HepG2 (cell line): Measurements from ENCODE around the gene SFI1. TPM values are rescaled to one million over a fixed set of nuclear protein-coding genes. Genes with fewer than 3 reads are reported as not detected.
A peak's percentile ranks its signal among the peaks of the same experiment; 100 is the strongest.

ENCODE experiments used
- CEBPB ChIP-seq: IDR thresholded peaks from 2 replicates; pipeline ENCODE4 v1.6.1; 2011; ENCODE audit warnings: low read depth, low read length, improper control_type of control experiment, borderline replicate concordance
- FOSL1 ChIP-seq: sonication (generic); formaldehyde crosslinking; IDR thresholded peaks from 2 replicates; pipeline ENCODE4 v1.9.0; 2021; ENCODE audit warnings: missing genetic modification reagents, borderline replicate concordance
- HDAC2 ChIP-seq: sonication (generic); formaldehyde crosslinking; IDR thresholded peaks from 2 replicates; pipeline ENCODE4 v1.4.0; 2020; ENCODE audit warnings: missing genetic modification reagents
- MEF2D ChIP-seq: sonication (generic); formaldehyde crosslinking; IDR thresholded peaks from 2 replicates; pipeline ENCODE4 v1.5.1; 2020; ENCODE audit warnings: mild to moderate bottlenecking, missing genetic modification reagents
- NFIC ChIP-seq: IDR thresholded peaks from 2 replicates; pipeline ENCODE4 v1.6.1; 2012; ENCODE audit warnings: mild to moderate bottlenecking, low read length, inconsistent platforms
- PHF20 ChIP-seq: sonication (generic); formaldehyde crosslinking; IDR thresholded peaks from 2 replicates; pipeline ENCODE4 v1.5.0; 2020; ENCODE audit warnings: mild to moderate bottlenecking, missing genetic modification reagents
- PHF8 ChIP-seq: sonication (generic); formaldehyde crosslinking; IDR thresholded peaks from 2 replicates; pipeline ENCODE4 v1.5.0; 2020; ENCODE audit warnings: missing genetic modification reagents
- POLR2AphosphoS5 ChIP-seq: IDR thresholded peaks from 2 replicates; pipeline ENCODE4 v1.6.1; 2012; ENCODE audit warnings: low read depth, low read length
- RBAK ChIP-seq: sonication (generic); formaldehyde crosslinking; IDR thresholded peaks from 2 replicates; pipeline ENCODE4 v1.5.1; 2020; ENCODE audit warnings: mild to moderate bottlenecking, missing genetic modification reagents
- SALL1 ChIP-seq: sonication (generic); formaldehyde crosslinking; IDR thresholded peaks from 2 replicates; pipeline ENCODE4 v1.8.0; 2022; ENCODE audit warnings: mild to moderate bottlenecking, missing genetic modification reagents
- STAG1 ChIP-seq: sonication (generic); formaldehyde crosslinking; IDR thresholded peaks from 2 replicates; pipeline ENCODE4 v1.4.0; 2020; ENCODE audit warnings: missing genetic modification reagents
- YY1 ChIP-seq: IDR thresholded peaks from 2 replicates; pipeline ENCODE4 v1.6.1; 2011; ENCODE audit warnings: low read length, low read depth, moderate library complexity, mild to moderate bottlenecking; ENCODE audit not compliant: insufficient read depth, insufficient replicate concordance
- ZMYM3 ChIP-seq: sonication (generic); formaldehyde crosslinking; IDR thresholded peaks from 2 replicates; pipeline ENCODE4 v1.5.1; 2020; ENCODE audit warnings: mild to moderate bottlenecking, missing genetic modification reagents
- ZNF709 ChIP-seq: sonication (generic); formaldehyde crosslinking; IDR thresholded peaks from 2 replicates; pipeline ENCODE4 v1.5.0; 2020; ENCODE audit warnings: mild to moderate bottlenecking, missing genetic modification reagents
- ZNF746 ChIP-seq: sonication (generic); formaldehyde crosslinking; IDR thresholded peaks from 2 replicates; pipeline ENCODE4 v1.8.0; 2022; ENCODE audit warnings: mild to moderate bottlenecking, missing genetic modification reagents
- polyA plus RNA-seq, 8 experiments: library from polyadenylated mRNA; depleted of rRNA in 3 of 8; stranded (reverse) in 7 of 8; unstranded in 1 of 8; fragments of >200 nt; fragmentation: Illumina TruSeq in 4 of 8; extraction: Trizol in 4 of 8; gene quantifications; 2 replicates each; pipeline versions ENCODE4 v1.2.1 to v1.2.3, GENCODE V29; 2011 to 2016; ENCODE audit warnings: low read depth in 4 of 8, missing spikeins in 1 of 8, mixed read lengths in 1 of 8; ENCODE audit not compliant: insufficient read depth in 1 of 8
- total RNA-seq, 5 experiments: library from RNA; depleted of rRNA; stranded (reverse); fragments of >200 nt; fragmentation: Illumina TruSeq; extraction: Trizol; gene quantifications; 2 replicates each; pipeline ENCODE4 v1.2.3, GENCODE V29; 2016; ENCODE audit warnings: low read depth in 1 of 5
- TF ChIP-seq, protein P1 (sequence below): IDR thresholded peaks from 2 replicates; pipeline ENCODE4 v1.6.1; 2016; ENCODE audit warnings: missing genetic modification reagents, missing compliant biosample characterization
- TF ChIP-seq, protein P2 (sequence below): sonication (generic); formaldehyde crosslinking; conservative IDR thresholded peaks from 2 replicates; pipeline ENCODE4 v1.4.0; 2020; ENCODE audit warnings: mild to moderate bottlenecking, missing genetic modification reagents, moderate library complexity
- TF ChIP-seq, protein P3 (sequence below): sonication (generic); formaldehyde crosslinking; IDR thresholded peaks from 2 replicates; pipeline ENCODE4 v1.4.0; 2020; ENCODE audit warnings: missing genetic modification reagents, mild to moderate bottlenecking, borderline replicate concordance
- TF ChIP-seq, protein P4 (sequence below): sonication (generic); formaldehyde crosslinking; IDR thresholded peaks from 2 replicates; pipeline ENCODE4 v1.5.0; 2020; ENCODE audit warnings: mild to moderate bottlenecking, missing genetic modification reagents, moderate library complexity
- TF ChIP-seq, protein P5 (sequence below): sonication (generic); formaldehyde crosslinking; IDR thresholded peaks from 2 replicates; pipeline ENCODE4 v1.5.0; 2020; ENCODE audit warnings: missing genetic modification reagents
- TF ChIP-seq, protein P6 (sequence below): sonication (generic); formaldehyde crosslinking; IDR thresholded peaks from 2 replicates; pipeline ENCODE4 v1.8.1; 2023; ENCODE audit warnings: missing genetic modification reagents, mild to moderate bottlenecking, borderline replicate concordance

The SFI1 gene
- total and polyA plus RNA-seq, 2 of the 13 experiments (the other 11 are each of a cell fraction or from before 2014, with no cell fraction given): 20.5 to 40.1 TPM

DNA sequence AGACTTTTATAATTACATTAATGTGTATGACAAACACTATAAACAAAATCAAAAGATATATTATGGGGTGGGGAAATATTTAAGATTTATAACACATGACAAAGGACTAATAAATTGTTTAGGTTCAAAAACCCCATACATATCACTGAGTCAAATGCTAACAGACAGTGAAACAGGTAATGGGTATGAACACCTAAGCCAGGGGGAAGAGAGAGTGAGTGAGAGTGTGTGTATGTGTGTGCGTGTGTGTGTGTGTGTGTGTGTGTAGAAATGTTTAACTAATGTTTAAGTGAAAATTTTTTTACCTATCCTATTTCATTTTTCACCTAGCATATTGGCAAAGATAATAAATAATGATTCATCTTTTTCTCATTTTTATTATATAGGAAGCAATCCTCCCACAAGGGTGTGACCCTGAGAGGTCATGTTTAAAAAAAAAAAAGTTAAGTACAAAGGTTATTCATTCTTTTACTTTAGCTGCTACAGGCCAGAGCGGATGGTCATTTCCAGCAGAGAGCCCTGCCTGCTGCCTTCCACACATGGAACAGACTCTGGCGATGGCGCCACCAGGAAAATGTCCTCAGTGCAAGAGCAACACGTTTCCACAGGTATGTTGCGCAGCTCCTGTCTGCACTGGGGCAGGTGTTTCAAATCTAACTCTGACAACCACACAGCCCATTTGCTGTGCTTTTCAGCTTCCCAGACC lies 92.8 kb downstream of the SFI1 start (continued):
- TF ChIP-seq, protein P1, sequence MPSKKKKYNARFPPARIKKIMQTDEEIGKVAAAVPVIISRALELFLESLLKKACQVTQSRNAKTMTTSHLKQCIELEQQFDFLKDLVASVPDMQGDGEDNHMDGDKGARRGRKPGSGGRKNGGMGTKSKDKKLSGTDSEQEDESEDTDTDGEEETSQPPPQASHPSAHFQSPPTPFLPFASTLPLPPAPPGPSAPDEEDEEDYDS: peak; percentile 81
- peak; percentile 78 for TF ChIP-seq POLR2AphosphoS5
- TF ChIP-seq, protein P2, sequence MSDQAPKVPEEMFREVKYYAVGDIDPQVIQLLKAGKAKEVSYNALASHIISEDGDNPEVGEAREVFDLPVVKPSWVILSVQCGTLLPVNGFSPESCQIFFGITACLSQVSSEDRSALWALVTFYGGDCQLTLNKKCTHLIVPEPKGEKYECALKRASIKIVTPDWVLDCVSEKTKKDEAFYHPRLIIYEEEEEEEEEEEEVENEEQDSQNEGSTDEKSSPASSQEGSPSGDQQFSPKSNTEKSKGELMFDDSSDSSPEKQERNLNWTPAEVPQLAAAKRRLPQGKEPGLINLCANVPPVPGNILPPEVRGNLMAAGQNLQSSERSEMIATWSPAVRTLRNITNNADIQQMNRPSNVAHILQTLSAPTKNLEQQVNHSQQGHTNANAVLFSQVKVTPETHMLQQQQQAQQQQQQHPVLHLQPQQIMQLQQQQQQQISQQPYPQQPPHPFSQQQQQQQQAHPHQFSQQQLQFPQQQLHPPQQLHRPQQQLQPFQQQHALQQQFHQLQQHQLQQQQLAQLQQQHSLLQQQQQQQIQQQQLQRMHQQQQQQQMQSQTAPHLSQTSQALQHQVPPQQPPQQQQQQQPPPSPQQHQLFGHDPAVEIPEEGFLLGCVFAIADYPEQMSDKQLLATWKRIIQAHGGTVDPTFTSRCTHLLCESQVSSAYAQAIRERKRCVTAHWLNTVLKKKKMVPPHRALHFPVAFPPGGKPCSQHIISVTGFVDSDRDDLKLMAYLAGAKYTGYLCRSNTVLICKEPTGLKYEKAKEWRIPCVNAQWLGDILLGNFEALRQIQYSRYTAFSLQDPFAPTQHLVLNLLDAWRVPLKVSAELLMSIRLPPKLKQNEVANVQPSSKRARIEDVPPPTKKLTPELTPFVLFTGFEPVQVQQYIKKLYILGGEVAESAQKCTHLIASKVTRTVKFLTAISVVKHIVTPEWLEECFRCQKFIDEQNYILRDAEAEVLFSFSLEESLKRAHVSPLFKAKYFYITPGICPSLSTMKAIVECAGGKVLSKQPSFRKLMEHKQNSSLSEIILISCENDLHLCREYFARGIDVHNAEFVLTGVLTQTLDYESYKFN (CRISPR knock-in tag): peak; percentile 64
- no peak for TF ChIP-seq MEF2D
- TF ChIP-seq PHF20 (CRISPR knock-in tag): no peak
- TF ChIP-seq ZMYM3: peak; percentile 74; the same call in 1 of the 2 replicates
- no peak for TF ChIP-seq ZNF709
- TF ChIP-seq, protein P3, sequence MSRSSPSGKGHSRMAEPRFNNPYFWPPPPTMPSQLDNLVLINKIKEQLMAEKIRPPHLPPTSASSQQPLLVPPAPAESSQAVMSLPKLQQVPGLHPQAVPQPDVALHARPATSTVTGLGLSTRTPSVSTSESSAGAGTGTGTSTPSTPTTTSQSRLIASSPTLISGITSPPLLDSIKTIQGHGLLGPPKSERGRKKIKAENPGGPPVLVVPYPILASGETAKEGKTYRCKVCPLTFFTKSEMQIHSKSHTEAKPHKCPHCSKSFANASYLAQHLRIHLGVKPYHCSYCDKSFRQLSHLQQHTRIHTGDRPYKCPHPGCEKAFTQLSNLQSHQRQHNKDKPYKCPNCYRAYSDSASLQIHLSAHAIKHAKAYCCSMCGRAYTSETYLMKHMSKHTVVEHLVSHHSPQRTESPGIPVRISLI (CRISPR knock-in tag): peak; percentile 97
- TF ChIP-seq, protein P4, sequence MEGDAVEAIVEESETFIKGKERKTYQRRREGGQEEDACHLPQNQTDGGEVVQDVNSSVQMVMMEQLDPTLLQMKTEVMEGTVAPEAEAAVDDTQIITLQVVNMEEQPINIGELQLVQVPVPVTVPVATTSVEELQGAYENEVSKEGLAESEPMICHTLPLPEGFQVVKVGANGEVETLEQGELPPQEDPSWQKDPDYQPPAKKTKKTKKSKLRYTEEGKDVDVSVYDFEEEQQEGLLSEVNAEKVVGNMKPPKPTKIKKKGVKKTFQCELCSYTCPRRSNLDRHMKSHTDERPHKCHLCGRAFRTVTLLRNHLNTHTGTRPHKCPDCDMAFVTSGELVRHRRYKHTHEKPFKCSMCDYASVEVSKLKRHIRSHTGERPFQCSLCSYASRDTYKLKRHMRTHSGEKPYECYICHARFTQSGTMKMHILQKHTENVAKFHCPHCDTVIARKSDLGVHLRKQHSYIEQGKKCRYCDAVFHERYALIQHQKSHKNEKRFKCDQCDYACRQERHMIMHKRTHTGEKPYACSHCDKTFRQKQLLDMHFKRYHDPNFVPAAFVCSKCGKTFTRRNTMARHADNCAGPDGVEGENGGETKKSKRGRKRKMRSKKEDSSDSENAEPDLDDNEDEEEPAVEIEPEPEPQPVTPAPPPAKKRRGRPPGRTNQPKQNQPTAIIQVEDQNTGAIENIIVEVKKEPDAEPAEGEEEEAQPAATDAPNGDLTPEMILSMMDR (CRISPR knock-in tag): peak; percentile 25; the same call in 1 of the 2 replicates
- TF ChIP-seq, protein P5, sequence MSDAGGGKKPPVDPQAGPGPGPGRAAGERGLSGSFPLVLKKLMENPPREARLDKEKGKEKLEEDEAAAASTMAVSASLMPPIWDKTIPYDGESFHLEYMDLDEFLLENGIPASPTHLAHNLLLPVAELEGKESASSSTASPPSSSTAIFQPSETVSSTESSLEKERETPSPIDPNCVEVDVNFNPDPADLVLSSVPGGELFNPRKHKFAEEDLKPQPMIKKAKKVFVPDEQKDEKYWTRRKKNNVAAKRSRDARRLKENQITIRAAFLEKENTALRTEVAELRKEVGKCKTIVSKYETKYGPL (CRISPR knock-in tag): no peak
- TF ChIP-seq, protein P6, sequence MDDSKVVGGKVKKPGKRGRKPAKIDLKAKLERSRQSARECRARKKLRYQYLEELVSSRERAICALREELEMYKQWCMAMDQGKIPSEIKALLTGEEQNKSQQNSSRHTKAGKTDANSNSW (CRISPR knock-in tag): no peak
- TF ChIP-seq PHF8 (CRISPR knock-in tag): 0 out of 2 replicates have a peak, but pooled peaks have one; percentile 46
- TF ChIP-seq ZNF746: no peak
- no peak for TF ChIP-seq FOSL1
- TF ChIP-seq NFIC: 0 out of 2 replicates have a peak, but pooled peaks have one; percentile 26
- peak; percentile 36 for TF ChIP-seq YY1
- TF ChIP-seq STAG1 (CRISPR knock-in tag): peak; percentile 15; the same call in 1 of the 2 replicates
- TF ChIP-seq RBAK (CRISPR knock-in tag): no peak
- TF ChIP-seq SALL1 (CRISPR knock-in tag): peak; percentile 87
- TF ChIP-seq CEBPB: 0 out of 2 replicates have a peak, but pooled peaks have one; percentile 1
- TF ChIP-seq HDAC2 (CRISPR knock-in tag): peak; percentile 82
